ENCODE results near the gene CBFA2T3.
"Not testable (repeated sequence)": the region's sequence is repeated elsewhere in the genome, so short reads cannot be mapped to it uniquely, and the experiment has no call there.

CBFA2T3 gene

GRCh38 chr16:88904676-88905365 is 72.2 kb downstream of the CBFA2T3 start:
- no peak for DNase-seq

DNA sequence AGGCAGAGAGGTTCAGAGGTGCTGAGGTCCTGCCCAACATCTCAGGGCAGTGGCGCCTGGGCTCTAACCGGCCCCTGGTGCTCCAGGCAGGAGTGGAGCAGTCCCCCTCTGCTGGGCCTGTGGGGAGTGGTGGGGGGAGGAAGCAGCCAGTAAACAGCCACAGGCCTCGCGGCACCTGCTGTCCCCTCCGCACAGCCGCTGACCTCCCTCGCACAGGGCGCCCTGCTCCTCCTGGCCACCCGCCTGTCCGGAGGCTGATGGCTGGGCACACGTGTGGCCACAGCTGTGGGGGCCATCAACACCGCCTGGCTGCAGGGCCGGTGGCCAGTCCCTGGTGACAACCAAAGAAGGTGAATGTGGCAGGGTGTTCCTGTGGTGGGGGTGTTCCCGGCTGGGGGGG is 73.7 kb downstream of the CBFA2T3 start:
- no peak for DNase-seq

- DNase-seq, result no peak
Measured at GRCh38 chr16:88902744-88903143, 74.3 kb downstream of the CBFA2T3 start.

DNA sequence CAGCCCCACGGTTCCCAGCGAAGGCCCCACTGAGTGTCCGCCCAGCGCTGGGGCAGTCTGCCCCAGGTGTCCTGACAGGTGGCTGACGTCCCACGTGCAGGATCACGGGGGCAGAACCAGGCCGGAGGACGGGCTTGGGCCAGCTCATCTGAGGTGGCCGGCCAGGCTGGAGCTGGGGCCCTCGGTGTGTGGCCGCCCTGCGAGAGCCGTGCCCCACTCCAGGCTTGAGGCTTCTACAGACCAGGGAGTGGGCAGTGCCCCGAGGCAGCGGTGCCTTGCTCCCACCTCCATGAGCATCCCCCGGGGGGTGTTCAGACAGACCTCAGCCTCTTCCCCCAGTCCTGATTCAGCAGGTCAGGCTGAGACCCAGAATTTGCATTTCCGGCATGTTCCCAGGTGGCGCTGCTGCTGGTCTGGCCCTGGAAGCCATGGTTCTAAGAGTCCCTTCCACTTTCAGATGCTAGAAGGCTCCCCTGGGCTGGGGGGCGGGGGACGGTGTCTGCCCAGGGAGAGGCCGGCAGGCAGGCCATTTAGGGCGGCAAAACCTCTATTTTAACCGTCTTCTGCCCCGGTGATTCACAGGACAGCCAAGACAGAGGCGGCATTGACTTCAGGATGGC is 75.2 kb downstream of the CBFA2T3 start:
- DNase-seq, result no peak

GRCh38 chr16:88900662-88901052 is 76.3 kb downstream of the CBFA2T3 start:
- no peak for DNase-seq

DNA sequence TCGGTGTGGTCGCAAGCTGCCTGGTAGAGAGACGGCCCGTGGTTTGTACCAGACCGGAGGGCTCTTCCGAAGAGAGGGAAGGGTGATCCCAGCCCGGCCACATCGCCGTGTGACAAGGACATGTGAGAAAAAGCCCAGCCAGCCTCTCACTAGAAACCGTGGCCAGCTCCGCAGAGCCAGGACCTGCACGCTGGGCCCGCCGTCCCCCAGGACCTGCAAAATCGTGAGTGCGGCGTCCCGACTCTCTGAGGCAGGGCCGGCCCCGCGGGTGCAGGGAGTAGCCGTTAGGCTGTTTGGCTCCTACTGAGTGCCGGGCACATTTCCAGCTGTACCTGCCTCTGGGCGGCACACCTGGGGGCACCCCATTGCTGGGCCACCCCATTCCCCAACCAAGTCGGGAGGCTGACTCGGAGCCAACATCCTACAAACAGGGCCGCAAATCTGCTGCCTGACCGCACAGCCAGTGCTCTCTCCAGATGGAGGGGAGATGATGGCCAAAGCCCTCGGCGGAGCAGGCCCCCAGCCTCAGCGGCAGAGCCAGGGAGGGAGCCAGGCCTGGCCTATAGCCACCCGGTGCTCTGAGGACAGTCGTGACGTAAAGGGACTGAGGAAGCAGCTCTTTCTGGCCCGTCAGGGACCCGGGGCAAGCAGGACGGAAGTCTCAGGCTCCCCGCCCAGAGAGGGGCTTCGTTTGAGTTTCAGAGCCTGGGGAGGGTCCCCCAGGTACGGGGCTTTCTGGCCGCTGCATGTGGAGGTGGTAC is 76.9 kb downstream of the CBFA2T3 start:
- DNase-seq, result no peak

GRCh38 chr16:88897696-88898425 is 79.1 kb downstream of the CBFA2T3 start:
- DNase-seq, result no peak

DNA sequence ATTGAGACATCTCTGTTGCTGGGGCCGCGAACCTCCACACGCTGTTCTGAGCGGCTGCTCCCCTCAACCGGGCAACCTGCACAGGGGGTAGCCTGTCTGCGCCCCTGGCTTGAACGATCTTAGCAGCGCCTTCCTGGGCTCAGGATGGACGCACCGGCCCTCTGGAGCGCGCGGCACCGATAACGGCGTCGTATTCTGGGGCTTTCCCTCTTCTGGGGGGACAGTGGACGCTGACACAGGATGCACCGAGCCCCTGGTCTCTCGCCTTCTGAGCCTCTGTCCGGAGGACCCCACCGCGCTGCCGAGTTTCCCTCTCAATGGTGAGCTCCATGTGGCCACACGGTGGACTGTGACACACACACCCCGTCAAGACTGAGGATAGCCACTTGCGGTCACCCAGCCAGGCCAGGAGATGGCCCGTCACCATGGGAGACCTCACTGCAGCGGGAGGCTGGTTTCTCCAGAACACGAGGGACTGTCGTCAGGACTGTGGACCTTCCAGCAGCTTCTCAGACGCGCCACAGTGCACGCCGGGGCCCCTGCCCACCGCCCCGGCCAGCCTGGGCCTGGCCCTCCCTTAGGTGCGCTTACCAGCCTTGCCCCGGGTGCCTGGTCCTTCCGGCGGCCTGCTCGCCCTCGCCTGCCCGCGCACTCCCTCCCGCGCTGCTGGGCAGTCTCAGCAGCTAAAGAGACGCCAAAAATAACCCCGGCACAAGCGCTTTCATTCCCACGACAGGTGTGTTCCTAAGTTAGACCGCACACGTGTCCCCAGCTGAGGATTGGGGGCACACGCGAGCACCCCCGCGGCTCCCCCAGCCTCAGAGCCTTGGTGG is 80.6 kb downstream of the CBFA2T3 start:
- DNase-seq, result no peak

DNA sequence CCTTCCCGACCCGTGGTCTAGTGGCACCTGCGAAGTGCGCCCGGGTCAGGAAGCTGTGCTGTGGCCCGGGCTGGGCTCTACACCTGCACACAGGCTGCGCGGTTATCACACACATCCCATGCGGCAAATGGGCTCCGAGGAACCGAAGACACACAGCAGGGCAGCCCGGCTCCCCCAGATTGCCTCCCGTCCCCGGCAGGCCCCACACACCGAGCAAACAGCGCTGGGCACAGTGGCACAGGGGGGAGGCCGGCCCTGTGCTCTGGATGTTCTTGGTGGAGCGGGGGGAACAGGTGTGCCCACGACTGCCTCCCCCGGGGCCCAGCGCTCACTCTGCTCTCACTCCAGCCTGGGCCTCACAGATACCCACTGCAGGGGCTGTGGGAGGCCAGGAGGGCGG is 81.7 kb downstream of the CBFA2T3 start:
- DNase-seq, result no peak

DNA sequence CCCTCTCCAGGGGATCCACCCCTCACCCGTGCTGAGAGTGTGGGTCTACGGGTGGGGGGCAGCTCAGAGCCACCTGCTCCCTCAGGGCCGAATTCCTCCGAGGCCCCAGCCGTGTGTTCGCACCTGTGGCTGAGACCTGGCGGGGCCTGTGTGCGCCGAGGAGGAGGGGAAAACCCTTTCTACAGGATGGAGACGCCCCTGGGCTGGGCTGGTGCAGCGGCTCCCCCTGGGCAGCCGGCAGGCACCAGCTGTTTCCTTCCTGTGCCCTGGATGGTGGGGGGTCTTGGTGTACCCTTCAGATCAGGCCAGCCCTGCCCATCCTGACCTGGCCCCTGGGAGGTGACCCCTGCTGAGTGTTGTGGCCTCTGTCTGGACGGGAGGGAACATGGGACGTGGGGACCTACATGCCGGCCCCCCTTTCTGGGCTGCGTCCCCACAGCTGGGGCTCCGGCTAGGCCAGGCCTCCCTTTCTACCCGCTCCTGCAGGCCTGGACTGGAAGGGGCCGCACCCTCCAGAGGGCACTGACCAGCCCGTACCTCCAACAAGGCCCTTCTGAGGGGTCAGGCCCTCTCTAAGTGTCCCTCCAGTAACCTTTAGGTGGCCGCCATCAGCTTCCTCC is 82.2 kb downstream of the CBFA2T3 start:
- DNase-seq, result no peak

DNA sequence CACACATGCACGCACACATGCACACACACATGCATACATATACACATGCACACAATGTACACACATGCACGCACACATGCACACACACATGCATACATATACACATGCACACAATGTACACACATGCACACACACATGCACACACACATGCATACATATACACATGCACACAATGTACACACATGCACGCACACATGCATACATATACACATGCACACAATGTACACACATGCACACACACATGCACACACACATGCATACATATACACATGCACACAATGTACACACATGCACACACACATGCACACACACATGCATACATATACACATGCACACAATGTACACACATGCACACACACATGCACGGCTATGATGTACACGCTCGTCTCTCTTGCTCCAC is 82.7 kb downstream of the CBFA2T3 start:
- DNase-seq, result not testable (repeated sequence)

DNA sequence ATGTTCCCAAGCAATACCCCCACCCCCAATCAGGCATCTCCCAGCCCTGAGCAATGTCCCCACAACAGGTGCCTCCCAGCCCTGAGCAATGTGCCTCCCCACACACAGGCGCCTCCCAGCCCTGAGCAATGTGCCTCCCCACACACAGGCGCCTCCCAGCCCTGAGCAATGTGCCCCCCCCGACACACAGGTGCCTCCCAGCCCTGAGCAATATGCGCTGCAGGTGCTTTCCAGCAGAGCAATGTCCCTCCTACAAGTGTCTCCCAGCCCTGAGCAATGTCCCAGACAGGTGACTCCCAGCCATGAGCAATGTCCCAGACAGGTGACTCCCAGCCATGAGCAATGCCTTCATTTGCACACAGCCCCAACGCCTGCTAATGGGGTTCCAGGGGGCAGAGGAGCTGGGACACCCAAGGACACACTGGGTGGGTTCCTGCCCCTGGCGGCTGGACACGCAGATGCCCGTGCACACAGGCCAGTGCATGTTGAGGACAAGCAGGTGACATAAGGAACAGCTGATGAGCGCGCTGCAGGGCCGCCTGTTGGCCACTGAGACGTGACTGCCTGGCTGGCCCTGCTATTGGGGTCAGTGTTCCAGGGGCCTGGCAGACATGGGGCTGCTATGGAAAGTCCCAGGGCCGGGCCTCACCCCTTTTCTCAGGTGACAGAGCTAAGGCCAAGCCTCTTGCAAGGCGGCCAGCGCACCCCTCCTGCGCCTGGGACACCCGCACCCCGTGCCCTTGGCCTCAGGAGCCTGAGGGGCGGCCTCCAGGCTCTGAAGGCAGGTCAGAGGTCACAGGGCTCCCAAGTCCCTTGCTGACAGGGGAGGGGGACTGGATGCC is 83.7 kb downstream of the CBFA2T3 start:
- no peak for DNase-seq

GRCh38 chr16:88892065-88892464 is 84.9 kb downstream of the CBFA2T3 start:
- no peak for DNase-seq

GRCh38 chr16:88891083-88891482 is 85.9 kb downstream of the CBFA2T3 start:
- DNase-seq, result no peak

- DNase-seq, result not testable (repeated sequence)
Measured at GRCh38 chr16:88889702-88890352, 87.2 kb downstream of the CBFA2T3 start.

DNA sequence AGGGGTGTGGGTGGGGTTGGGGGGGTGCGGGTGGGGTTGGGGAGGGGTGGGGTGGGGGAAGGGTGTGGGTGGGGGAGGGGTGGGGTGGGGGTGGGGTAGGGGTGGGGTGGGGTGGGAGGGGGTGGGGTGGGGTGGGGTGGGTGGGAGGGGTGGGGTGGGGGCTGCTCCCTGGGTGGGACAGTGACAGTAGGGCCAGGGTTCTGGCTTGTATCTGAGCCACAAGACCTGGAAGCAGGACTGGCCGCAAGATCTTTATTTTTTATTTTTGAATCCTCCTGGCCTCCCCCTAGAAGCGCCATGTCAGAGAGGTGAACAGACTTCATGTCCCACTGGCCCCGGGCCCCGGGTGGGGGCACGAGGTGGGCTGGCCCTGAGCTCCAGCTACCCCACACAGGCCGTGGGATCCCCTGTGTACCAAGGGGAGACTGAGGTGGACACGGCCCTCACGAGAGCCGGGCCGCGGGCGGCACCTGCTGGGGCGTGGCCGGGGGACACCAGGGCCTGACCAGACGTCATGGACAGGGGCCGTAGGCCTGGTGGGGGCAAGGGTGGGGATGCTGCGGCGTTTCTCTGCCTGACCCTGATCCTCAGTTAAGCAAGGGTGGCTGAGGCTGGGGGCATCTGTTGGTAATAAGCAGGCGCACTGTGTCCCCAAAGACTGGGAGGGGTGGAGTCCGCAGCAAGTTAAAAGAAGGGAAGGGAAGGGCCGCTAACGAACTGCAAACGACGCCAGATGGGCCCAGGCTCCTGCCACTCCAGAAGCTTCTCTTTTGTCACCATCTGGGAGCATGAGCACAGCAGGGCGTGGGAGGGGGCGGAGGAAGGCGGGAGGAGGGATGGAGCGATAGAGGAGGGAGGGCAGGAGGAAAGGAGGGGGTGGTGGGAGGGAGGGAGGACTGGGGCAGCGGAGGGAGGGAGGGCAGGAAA is 88.3 kb downstream of the CBFA2T3 start:
- DNase-seq, result no peak

GRCh38 chr16:88888057-88888456 is 89.0 kb downstream of the CBFA2T3 start:
- DNase-seq, result no peak

GRCh38 chr16:88886845-88887521 is 90.0 kb downstream of the CBFA2T3 start:
- no peak for DNase-seq

- DNase-seq, result no peak
Measured at GRCh38 chr16:88886420-88886844, 90.6 kb downstream of the CBFA2T3 start.

Data from stimulated activated CD4-positive, alpha-beta T cell treated with anti-CD3 and anti-CD28 coated beads, Interleukin-12 subunit alpha, Interleukin-12 subunit beta, amount 100 ng/mL, for 4 hours (primary cell).